Measurements from ENCODE around the gene KLB. TPM values are rescaled to one million over a fixed set of nuclear protein-coding genes. Genes with fewer than 3 reads are reported as not detected.

Gene KLB
- total RNA-seq, 4 donors from 2014 or later, result 0.66 to 1.8 (median 1.3) TPM; not detected in 1

- H3K9me3 ChIP-seq, result no peaks in the 10 kb centered on the region
- peak within 1 kb of the TSS; percentile 89 to 97 (median 95) for H3K27ac ChIP-seq
- H3K4me1 ChIP-seq, result peaks cover 3 to 14% (median 7%) of the 10 kb centered on the region in 4 donors
- peaks cover 0 to 54% (median 0%) of the 10 kb centered on the region in 3 donors for H3K36me3 ChIP-seq
- peak; percentile 94 to 98 (median 96) for DNase-seq
- peak within 1 kb of the TSS; percentile 61 to 93 (median 75) for H3K4me3 ChIP-seq
- H3K27me3 ChIP-seq, result no peaks in the 10 kb centered on the region
- peak; percentile 93 to 96 for TF ChIP-seq POLR2A (IDR thresholded peaks at IDR 0.05)
- TF ChIP-seq, protein P1, sequence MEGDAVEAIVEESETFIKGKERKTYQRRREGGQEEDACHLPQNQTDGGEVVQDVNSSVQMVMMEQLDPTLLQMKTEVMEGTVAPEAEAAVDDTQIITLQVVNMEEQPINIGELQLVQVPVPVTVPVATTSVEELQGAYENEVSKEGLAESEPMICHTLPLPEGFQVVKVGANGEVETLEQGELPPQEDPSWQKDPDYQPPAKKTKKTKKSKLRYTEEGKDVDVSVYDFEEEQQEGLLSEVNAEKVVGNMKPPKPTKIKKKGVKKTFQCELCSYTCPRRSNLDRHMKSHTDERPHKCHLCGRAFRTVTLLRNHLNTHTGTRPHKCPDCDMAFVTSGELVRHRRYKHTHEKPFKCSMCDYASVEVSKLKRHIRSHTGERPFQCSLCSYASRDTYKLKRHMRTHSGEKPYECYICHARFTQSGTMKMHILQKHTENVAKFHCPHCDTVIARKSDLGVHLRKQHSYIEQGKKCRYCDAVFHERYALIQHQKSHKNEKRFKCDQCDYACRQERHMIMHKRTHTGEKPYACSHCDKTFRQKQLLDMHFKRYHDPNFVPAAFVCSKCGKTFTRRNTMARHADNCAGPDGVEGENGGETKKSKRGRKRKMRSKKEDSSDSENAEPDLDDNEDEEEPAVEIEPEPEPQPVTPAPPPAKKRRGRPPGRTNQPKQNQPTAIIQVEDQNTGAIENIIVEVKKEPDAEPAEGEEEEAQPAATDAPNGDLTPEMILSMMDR (IDR thresholded peaks at IDR 0.05), result no peak
These were observed 52.0 kb downstream of the KLB start, which contains the start of the genes LIAS and RPL9 for GRCh38 chr4:39458505-39459300. LIAS (plus strand) TSS chr4:39459056; CDS start chr4:39459118, 62 bp downstream. RPL9 (minus strand) TSS chr4:39458922; CDS start chr4:39458439, 483 bp downstream.

- Histone ChIP-seq H3K4me1 (peaks cover 0 to 2% (median under 1%) of the 10 kb centered on the region in 4 donors), H3K36me3 (peaks cover 0 to 28% (median 0%) of the 10 kb centered on the region in 3 donors), H3K27me3 (no peaks in the 10 kb centered on the region), H3K27ac (no peak overlapping the region), H3K4me3 (no peak overlapping the region), H3K9me3 (no peaks in the 10 kb centered on the region)
- TF ChIP-seq POLR2A (IDR thresholded peaks at IDR 0.05), result no peak
- TF ChIP-seq, protein P1 (IDR thresholded peaks at IDR 0.05), result no peak
- DNase-seq, result no peak
These were observed 58.3 kb downstream of the KLB start for GRCh38 chr4:39464886-39465501.

DNA sequence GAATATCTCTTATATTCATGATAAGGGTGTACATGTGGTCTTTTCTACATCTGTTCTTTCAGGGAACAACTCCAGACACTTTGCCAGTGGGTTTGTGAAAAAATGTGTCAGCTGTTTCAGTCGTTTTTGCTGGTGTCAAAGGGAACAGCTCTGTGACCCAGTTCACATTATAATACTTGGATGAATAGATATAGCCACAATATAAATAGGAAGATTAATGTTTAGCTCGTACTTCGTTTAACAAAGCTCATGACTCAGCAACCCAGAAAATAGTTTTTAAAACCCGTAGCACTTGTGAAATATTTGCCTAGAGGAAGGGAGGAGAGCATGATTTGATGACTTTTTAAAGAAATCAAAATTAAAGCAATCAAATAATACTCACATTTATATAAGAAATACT lies 60.0 kb downstream of the KLB start:
- Histone ChIP-seq H3K27me3 (no peaks in the 10 kb centered on the region), H3K27ac (no peak overlapping the region), H3K4me1 (peaks cover 0 to 2% (median 0%) of the 10 kb centered on the region in 4 donors), H3K4me3 (no peak overlapping the region), H3K9me3 (no peaks in the 10 kb centered on the region), H3K36me3 (peaks cover 0 to 32% (median 0%) of the 10 kb centered on the region in 3 donors)
- DNase-seq, result no peak
- TF ChIP-seq, protein P1 (IDR thresholded peaks at IDR 0.05), result no peak
- TF ChIP-seq POLR2A (IDR thresholded peaks at IDR 0.05), result no peak

DNA sequence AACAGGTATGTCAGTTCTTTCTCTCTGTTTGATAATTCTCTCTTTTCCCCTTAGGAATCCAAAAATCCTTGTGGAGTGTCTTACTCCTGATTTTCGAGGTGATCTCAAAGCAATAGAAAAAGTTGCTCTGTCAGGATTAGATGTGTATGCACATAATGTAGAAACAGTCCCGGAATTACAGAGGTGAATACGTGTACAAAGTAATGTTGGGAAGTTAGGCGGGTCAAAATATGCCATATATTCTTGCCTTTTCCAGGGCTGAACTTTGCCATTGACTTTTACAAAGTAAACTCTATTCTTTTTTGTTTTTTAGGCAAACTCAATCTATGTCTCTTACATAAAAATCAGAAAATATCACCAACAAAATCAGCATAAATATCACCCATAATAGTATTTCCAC lies 60.7 kb downstream of the KLB start:
- Histone ChIP-seq H3K4me1 (peaks cover 0 to 2% (median 0%) of the 10 kb centered on the region in 4 donors), H3K4me3 (no peak overlapping the region), H3K27ac (no peak overlapping the region), H3K27me3 (no peaks in the 10 kb centered on the region), H3K9me3 (no peaks in the 10 kb centered on the region), H3K36me3 (peaks cover 0 to 35% (median 0%) of the 10 kb centered on the region in 3 donors)
- DNase-seq, result no peak
- no peak for TF ChIP-seq POLR2A (IDR thresholded peaks at IDR 0.05)
- TF ChIP-seq, protein P1 (IDR thresholded peaks at IDR 0.05), result no peak

DNA sequence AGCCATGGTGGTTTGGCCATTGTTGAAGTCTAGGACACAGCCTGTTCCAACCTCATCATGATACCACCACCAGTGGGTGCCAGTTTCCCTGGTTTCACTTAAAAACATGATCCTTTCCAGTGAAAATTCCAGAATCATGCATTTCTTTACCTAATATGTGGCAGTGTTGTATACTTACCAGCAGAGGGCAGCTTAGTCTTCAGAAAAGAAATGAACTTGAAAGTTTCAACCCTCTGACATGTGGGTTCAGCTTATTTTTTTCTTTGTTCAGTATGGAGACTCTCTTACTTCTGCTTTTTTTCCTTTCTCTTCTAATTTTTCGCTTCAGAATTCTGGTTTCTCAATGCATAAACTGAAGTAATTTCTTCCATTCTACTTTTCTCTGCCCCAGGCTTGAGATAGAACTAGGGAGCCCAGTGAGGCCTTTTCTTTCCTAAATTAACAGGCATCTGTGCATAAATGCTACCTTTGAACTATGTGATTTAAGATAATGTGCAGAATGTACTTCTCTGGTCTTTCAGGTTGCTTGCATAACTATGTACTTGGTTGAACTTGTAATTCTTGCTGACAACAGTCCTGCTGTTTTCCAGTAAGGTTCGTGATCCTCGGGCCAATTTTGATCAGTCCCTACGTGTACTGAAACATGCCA lies 62.8 kb downstream of the KLB start:
- Histone ChIP-seq H3K36me3 (peaks cover 0 to 22% (median 0%) of the 10 kb centered on the region in 3 donors), H3K9me3 (no peaks in the 10 kb centered on the region), H3K4me3 (no peak overlapping the region), H3K27me3 (no peaks in the 10 kb centered on the region), H3K27ac (peak overlapping the region in 3 of 4 donors; percentile 25 to 50 (median 40)), H3K4me1 (peaks cover 0 to 2% (median 0%) of the 10 kb centered on the region in 4 donors)
- DNase-seq, result no peak
- TF ChIP-seq, protein P1 (IDR thresholded peaks at IDR 0.05), result peak; percentile 74 to 93 (median 88)
- no peak for TF ChIP-seq POLR2A (IDR thresholded peaks at IDR 0.05)

Measured in Peyer's patch (tissue), 4 donors.